Nephron (organoid): Measurements from ENCODE around the gene NCOA3.
A peak's percentile ranks its signal among the peaks of the same experiment; 100 is the strongest.

Source experiments
- H3K27ac Mint-ChIP-seq, 3 experiments: 2 replicates each; pipeline ENCODE4 v1.8.0; 2020; ENCODE audit warnings: mixed read lengths in 3 of 3, mild to moderate bottlenecking in 2 of 3, moderate library complexity in 1 of 3
- H3K27me3 Mint-ChIP-seq: 2 replicates; pipeline ENCODE4 v1.8.0; 2021; ENCODE audit warnings: low read depth, mild to moderate bottlenecking, moderate library complexity, mixed read lengths
- H3K36me3 Mint-ChIP-seq: 2 replicates; pipeline ENCODE4 v1.8.0; 2020; ENCODE audit warnings: low read depth, mixed read lengths
- H3K4me1 Mint-ChIP-seq: 2 replicates; pipeline ENCODE4 v1.8.0; 2020; ENCODE audit warnings: mixed read lengths
- H3K4me3 Mint-ChIP-seq, 3 experiments: 2 replicates each; pipeline ENCODE4 v1.8.0; 2020; ENCODE audit warnings: mild to moderate bottlenecking in 3 of 3, mixed read lengths in 3 of 3, moderate library complexity in 2 of 3
- H3K9me3 Mint-ChIP-seq: 2 replicates; pipeline ENCODE4 v1.8.0; 2020; ENCODE audit warnings: mixed read lengths
- TF ChIP-seq, protein P1 (sequence below), 3 experiments: fragments of 200-600 bp; sonication (generic); IDR thresholded peaks; one replicate each; pipeline ENCODE4 v1.5.0; 2021; ENCODE audit warnings: antibody characterized with exemption in 3 of 3; ENCODE audit not compliant: unreplicated experiment in 3 of 3

NCOA3 gene

DNA sequence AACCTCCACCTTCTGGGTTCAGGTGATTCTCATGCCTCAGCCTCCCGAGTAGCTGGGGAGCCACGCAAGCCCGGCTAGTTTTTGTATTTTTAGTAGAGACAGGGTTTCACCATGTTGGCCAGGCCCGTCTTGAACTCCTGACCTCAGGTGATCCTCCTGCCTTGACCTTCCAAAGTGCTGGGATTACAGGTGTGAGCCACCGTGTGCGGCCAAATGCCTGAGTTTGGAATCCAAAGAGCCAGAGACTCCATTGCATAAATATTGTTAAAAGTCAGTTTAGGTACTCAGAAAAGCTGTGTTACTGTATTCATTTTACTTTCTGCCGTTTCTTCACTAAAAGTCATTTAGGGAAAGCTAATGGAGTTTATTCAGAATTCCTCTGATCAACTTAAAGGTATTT lies 146.3 kb downstream of the NCOA3 start:
- no peak overlapping the region for H3K4me3 Mint-ChIP-seq
- no peaks in the 10 kb centered on the region for H3K4me1 Mint-ChIP-seq
- no peaks in the 10 kb centered on the region for H3K9me3 Mint-ChIP-seq
- H3K27me3 Mint-ChIP-seq, result peaks cover 4% of the 10 kb centered on the region
- TF ChIP-seq, protein P1, sequence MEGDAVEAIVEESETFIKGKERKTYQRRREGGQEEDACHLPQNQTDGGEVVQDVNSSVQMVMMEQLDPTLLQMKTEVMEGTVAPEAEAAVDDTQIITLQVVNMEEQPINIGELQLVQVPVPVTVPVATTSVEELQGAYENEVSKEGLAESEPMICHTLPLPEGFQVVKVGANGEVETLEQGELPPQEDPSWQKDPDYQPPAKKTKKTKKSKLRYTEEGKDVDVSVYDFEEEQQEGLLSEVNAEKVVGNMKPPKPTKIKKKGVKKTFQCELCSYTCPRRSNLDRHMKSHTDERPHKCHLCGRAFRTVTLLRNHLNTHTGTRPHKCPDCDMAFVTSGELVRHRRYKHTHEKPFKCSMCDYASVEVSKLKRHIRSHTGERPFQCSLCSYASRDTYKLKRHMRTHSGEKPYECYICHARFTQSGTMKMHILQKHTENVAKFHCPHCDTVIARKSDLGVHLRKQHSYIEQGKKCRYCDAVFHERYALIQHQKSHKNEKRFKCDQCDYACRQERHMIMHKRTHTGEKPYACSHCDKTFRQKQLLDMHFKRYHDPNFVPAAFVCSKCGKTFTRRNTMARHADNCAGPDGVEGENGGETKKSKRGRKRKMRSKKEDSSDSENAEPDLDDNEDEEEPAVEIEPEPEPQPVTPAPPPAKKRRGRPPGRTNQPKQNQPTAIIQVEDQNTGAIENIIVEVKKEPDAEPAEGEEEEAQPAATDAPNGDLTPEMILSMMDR (IDR thresholded peaks at IDR 0.05; ENCODE audit: unreplicated experiment in 3 of 3), result no peak
- peaks cover 66% of the 10 kb centered on the region for H3K36me3 Mint-ChIP-seq
- no peak overlapping the region for H3K27ac Mint-ChIP-seq

DNA sequence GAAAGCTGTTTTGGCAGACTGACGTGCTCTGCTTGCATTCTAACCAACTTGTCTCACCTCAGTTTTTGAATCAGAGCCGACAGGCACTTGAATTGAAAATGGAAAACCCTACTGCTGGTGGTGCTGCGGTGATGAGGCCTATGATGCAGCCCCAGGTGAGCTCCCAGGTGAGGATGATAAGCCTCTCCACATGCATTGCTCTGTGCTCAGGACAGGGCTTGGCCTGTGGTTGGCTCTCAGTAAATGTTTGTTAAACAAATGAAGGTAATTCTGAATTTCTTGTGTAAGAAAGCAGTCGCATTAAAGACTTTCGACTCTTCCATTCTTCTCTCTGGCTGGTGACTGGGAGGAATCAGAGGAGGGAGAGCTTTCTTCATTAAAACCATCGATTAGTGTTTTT lies 147.3 kb downstream of the NCOA3 start:
- no peaks in the 10 kb centered on the region for H3K4me1 Mint-ChIP-seq
- peaks cover 63% of the 10 kb centered on the region for H3K36me3 Mint-ChIP-seq
- no peak overlapping the region for H3K4me3 Mint-ChIP-seq
- no peak overlapping the region for H3K27ac Mint-ChIP-seq
- no peaks in the 10 kb centered on the region for H3K9me3 Mint-ChIP-seq
- peaks cover 4% of the 10 kb centered on the region for H3K27me3 Mint-ChIP-seq
- TF ChIP-seq, protein P1 (IDR thresholded peaks at IDR 0.05; ENCODE audit: unreplicated experiment in 3 of 3), result no peak

DNA sequence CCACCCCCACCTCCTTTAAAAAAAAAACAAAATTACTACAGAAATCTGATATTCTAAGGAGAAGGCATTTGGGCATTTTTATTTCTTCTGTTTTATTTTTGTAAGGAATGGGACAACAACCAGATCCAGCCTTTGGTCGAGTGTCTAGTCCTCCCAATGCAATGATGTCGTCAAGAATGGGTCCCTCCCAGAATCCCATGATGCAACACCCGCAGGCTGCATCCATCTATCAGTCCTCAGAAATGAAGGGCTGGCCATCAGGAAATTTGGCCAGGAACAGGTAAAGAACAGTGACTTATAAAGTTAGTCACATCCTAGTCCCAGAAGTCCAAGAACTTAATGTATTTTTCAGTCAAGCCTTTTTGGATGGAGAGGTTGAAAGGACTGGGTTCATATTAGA lies 150.6 kb downstream of the NCOA3 start:
- Mint-ChIP-seq H3K27me3 (peaks cover 4% of the 10 kb centered on the region), H3K9me3 (no peaks in the 10 kb centered on the region), H3K36me3 (peaks cover 49% of the 10 kb centered on the region), H3K27ac (no peak overlapping the region), H3K4me3 (no peak overlapping the region), H3K4me1 (no peaks in the 10 kb centered on the region)
- TF ChIP-seq, protein P1 (IDR thresholded peaks at IDR 0.05; ENCODE audit: unreplicated experiment in 3 of 3), result no peak

DNA sequence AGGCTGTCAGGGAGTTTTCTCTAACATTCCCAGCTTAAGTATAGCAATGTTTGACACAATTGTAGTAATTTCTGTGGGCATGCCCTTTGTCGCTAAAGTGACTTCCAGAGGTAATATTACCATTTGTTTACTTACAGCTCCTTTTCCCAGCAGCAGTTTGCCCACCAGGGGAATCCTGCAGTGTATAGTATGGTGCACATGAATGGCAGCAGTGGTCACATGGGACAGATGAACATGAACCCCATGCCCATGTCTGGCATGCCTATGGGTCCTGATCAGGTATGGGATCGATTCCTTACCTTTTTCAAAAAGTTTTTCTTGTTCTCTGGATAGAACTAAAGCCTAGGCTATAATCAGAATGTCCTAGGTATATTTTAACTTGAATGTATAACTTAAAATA lies 151.1 kb downstream of the NCOA3 start:
- Mint-ChIP-seq H3K9me3 (no peaks in the 10 kb centered on the region), H3K36me3 (peaks cover 50% of the 10 kb centered on the region), H3K27me3 (peaks cover 4% of the 10 kb centered on the region), H3K4me1 (no peaks in the 10 kb centered on the region), H3K27ac (no peak overlapping the region), H3K4me3 (no peak overlapping the region)
- TF ChIP-seq, protein P1 (IDR thresholded peaks at IDR 0.05; ENCODE audit: unreplicated experiment in 3 of 3), result no peak

DNA sequence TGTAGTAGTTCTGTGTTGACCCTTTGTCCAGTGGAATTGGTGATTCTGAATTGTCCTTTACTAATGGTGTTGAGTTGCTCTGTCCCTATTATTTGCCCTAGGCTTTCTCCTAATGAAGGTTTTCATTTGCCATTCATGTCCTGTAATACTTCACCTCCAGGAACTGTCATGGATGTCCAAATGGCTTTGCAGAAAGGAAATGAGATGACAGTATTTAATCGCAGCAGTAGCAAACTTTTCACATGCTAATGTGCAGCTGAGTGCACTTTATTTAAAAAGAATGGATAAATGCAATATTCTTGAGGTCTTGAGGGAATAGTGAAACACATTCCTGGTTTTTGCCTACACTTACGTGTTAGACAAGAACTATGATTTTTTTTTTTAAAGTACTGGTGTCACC lies 152.2 kb downstream of the NCOA3 start:
- Mint-ChIP-seq H3K27me3 (peaks cover 4% of the 10 kb centered on the region), H3K36me3 (peaks cover 54% of the 10 kb centered on the region), H3K9me3 (no peaks in the 10 kb centered on the region), H3K4me1 (no peaks in the 10 kb centered on the region), H3K27ac (peak overlapping the region in 1 of 3 experiments; percentile 15), H3K4me3 (no peak overlapping the region)
- TF ChIP-seq, protein P1 (IDR thresholded peaks at IDR 0.05; ENCODE audit: unreplicated experiment in 3 of 3), result no peak

DNA sequence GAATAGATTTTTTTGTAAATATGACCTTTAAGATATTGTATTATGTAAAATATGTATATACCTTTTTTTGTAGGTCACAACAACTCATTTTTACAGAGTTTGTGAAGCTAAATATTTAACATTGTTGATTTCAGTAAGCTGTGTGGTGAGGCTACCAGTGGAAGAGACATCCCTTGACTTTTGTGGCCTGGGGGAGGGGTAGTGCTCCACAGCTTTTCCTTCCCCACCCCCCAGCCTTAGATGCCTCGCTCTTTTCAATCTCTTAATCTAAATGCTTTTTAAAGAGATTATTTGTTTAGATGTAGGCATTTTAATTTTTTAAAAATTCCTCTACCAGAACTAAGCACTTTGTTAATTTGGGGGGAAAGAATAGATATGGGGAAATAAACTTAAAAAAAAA lies 152.7 kb downstream of the NCOA3 start:
- Mint-ChIP-seq H3K36me3 (peaks cover 50% of the 10 kb centered on the region), H3K4me1 (no peaks in the 10 kb centered on the region), H3K9me3 (no peaks in the 10 kb centered on the region), H3K4me3 (no peak overlapping the region), H3K27ac (no peak overlapping the region), H3K27me3 (peaks cover 4% of the 10 kb centered on the region)
- TF ChIP-seq, protein P1 (IDR thresholded peaks at IDR 0.05; ENCODE audit: unreplicated experiment in 3 of 3), result no peak
